ENCODE data around the gene NAA80. TPM values are rescaled to one million over a fixed set of nuclear protein-coding genes. Genes with fewer than 3 reads are reported as not detected.

The NAA80 gene
- polyA plus RNA-seq, 3 donors: 2.3 to 21.3 (median 4.6) TPM

DNA sequence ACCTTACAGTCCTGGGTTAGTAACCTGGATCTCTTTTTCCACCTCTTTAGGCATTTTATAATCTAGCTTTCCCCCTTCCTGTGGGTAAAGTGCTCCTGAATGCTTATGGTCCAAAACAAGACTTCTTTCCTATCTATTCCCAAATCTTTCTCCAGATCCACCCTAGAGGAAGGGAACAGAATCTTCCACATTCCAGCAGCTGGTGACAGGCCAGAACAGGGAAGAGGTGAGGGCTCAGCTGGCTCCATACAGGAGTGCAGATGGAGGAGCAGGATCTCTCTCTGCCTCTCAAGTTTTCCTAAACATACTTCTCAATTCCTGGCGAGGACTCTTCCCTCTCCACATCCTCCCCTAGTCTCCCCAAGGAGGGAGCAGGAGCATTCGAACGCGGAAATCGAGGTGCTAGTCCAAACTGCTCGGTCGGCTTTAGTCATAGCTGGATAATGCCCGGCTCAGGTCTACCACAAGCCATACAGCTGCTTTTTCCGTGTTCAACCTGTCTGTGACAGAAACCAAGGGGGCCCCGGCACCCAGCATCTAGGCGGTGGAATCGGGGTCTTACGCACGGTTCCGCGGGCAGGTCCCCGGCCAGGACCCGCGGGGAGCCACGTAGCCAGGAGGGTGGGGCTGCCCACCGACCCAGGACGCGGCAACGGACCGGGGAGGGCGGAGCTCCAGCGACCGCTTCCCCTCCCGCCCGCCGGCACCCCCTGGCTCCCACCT, 37.4 kb upstream of the NAA80 start:
- Histone ChIP-seq H3K9ac (ENCODE audit: insufficient read depth, low read length, poor library complexity, severe bottlenecking) (peak overlapping the region; percentile 94), H3K9me3 (replicated peaks in 1 of 2; ENCODE audit: control insufficient read depth in 1 of 2, insufficient read depth in 1 of 2, low read length in 2 of 2) (no peaks in the 10 kb centered on the region), H3K27ac (ENCODE audit: low read depth in 1 of 2, low read length in 2 of 2) (peak overlapping the region; percentile 84 to 98), H3K4me3 (replicated peaks in 1 of 3; ENCODE audit: low read depth in 2 of 3, low read length in 3 of 3) (peak overlapping the region; percentile 50 to 94 (median 50)), H3K27me3 (ENCODE audit: control insufficient read depth in 2 of 2, insufficient read depth in 2 of 2, low read length in 2 of 2) (no peaks in the 10 kb centered on the region), H2AFZ (ENCODE audit: insufficient read depth, low read depth, low read length, poor library complexity, severe bottlenecking) (peak overlapping the region; percentile 62), H3K36me3 (replicated peaks in 1 of 2; ENCODE audit: control insufficient read depth in 1 of 2, insufficient read depth in 2 of 2, low read length in 2 of 2) (peaks cover 21 to 47% of the 10 kb centered on the region in 2 donors), H3K4me1 (ENCODE audit: control insufficient read depth in 1 of 2, insufficient read depth in 2 of 2, low read length in 2 of 2) (peaks cover 64 to 69% of the 10 kb centered on the region in 2 donors), H3K79me2 (ENCODE audit: insufficient read depth, low read length) (peaks cover 97% of the 10 kb centered on the region), H4K20me1 (ENCODE audit: insufficient read depth, low read length) (peaks cover 56% of the 10 kb centered on the region), H3K4me2 (replicated peaks; ENCODE audit: extremely low read depth, low read length, poor library complexity, severe bottlenecking) (peak overlapping the region; percentile 95)
- no peak for DNase-seq
- Mint-ChIP-seq H3K27ac (peak overlapping the region; percentile 90 to 99 (median 95)), H3K4me3 (peak overlapping the region; percentile 79 to 96), H3K36me3 (peaks cover 28 to 52% of the 10 kb centered on the region in 2 donors), H3K27me3 (ENCODE audit: low read depth in 3 of 3) (no peaks in the 10 kb centered on the region), H3K9me3 (no peaks in the 10 kb centered on the region), H3K4me1 (peaks cover 55% of the 10 kb centered on the region)
- 6% methylated on average over 31 of the region's 31 CpGs for WGBS (ENCODE audit: insufficient coverage)
- intact Hi-C loops (cut with micrococcal nuclease): loop anchor here (5.0 kb wide), 1 partner anchor 39 kb away; the partner anchor contains the start of genes HYAL3 (in 2 of the 2) and NAA80 (in 2 of the 2)
- TF ChIP-seq, protein P1, sequence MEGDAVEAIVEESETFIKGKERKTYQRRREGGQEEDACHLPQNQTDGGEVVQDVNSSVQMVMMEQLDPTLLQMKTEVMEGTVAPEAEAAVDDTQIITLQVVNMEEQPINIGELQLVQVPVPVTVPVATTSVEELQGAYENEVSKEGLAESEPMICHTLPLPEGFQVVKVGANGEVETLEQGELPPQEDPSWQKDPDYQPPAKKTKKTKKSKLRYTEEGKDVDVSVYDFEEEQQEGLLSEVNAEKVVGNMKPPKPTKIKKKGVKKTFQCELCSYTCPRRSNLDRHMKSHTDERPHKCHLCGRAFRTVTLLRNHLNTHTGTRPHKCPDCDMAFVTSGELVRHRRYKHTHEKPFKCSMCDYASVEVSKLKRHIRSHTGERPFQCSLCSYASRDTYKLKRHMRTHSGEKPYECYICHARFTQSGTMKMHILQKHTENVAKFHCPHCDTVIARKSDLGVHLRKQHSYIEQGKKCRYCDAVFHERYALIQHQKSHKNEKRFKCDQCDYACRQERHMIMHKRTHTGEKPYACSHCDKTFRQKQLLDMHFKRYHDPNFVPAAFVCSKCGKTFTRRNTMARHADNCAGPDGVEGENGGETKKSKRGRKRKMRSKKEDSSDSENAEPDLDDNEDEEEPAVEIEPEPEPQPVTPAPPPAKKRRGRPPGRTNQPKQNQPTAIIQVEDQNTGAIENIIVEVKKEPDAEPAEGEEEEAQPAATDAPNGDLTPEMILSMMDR (IDR thresholded peaks at IDR 0.05): no peak

DNA sequence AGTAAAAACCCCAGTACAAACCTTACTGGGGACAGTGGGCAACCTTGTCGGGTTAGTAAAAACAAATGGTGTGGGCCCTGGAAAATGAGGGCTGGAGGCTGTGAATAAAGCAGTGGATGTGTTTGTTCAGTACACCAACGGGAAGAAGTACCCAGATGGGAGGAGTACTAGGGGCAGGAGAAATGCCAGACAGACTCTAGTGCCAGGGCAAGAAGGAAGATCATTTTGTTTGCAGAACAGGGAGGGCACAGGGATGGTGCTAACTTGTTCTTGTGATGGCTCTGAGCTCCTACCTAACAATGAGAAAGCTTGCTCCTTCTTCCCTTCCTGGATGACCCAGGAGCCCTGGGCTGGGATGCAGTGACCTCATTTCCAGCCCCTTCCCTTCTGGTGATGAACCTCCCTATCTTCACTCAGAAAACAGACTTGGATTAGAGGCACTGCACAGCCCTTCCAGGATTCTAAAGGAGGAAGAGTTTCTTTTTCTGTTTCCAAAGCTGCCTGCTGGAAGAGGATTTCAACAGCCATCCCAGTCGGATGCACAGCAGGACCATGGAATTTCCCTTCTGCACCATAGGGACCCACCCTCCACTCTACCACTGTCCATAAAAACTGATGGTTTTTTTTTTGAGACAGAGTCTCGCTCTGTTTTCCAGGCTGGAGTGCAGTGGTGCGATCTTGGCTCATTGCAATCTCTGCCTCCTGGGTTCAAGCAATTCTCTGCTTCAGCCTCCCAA, 35.3 kb upstream of the NAA80 start:
- H3K27me3 ChIP-seq (ENCODE audit: control insufficient read depth in 2 of 2, insufficient read depth in 2 of 2, low read length in 2 of 2): no peaks in the 10 kb centered on the region
- Mint-ChIP-seq H3K36me3 (peaks cover 50 to 73% of the 10 kb centered on the region in 2 donors), H3K27me3 (ENCODE audit: low read depth in 3 of 3) (peaks cover 0 to under 1% (median 0%) of the 10 kb centered on the region in 3 donors), H3K27ac (peak overlapping the region; percentile 26 to 86 (median 80)), H3K9me3 (no peaks in the 10 kb centered on the region), H3K4me3 (no peak overlapping the region), H3K4me1 (peaks cover 41% of the 10 kb centered on the region)
- H3K9ac ChIP-seq (ENCODE audit: insufficient read depth, low read length, poor library complexity, severe bottlenecking): no peak overlapping the region
- no peak overlapping the region for H3K4me2 ChIP-seq (replicated peaks; ENCODE audit: extremely low read depth, low read length, poor library complexity, severe bottlenecking)
- no peak overlapping the region for H3K4me3 ChIP-seq (replicated peaks in 1 of 3; ENCODE audit: low read depth in 2 of 3, low read length in 3 of 3)
- TF ChIP-seq, protein P1 (IDR thresholded peaks at IDR 0.05): no peak
- H2AFZ ChIP-seq (ENCODE audit: insufficient read depth, low read depth, low read length, poor library complexity, severe bottlenecking): no peak overlapping the region
- peaks cover 78% of the 10 kb centered on the region for H4K20me1 ChIP-seq (ENCODE audit: insufficient read depth, low read length)
- WGBS (ENCODE audit: insufficient coverage): 84% methylated on average over 4 of the region's 5 CpGs
- no peaks in the 10 kb centered on the region for H3K9me3 ChIP-seq (replicated peaks in 1 of 2; ENCODE audit: control insufficient read depth in 1 of 2, insufficient read depth in 1 of 2, low read length in 2 of 2)
- H3K79me2 ChIP-seq (ENCODE audit: insufficient read depth, low read length): peaks cover 93% of the 10 kb centered on the region
- peaks cover 42 to 68% of the 10 kb centered on the region in 2 donors for H3K36me3 ChIP-seq (replicated peaks in 1 of 2; ENCODE audit: control insufficient read depth in 1 of 2, insufficient read depth in 2 of 2, low read length in 2 of 2)
- no peak for DNase-seq
- peak overlapping the region; percentile 39 to 84 for H3K27ac ChIP-seq (ENCODE audit: low read depth in 1 of 2, low read length in 2 of 2)
- intact Hi-C loops (cut with micrococcal nuclease): loop anchor here (5.0 kb wide), 1 partner anchor 37 kb away; the partner anchor contains the start of genes HYAL3 (in 2 of the 2) and NAA80 (in 2 of the 2)
- peaks cover 48% of the 10 kb centered on the region in 2 donors for H3K4me1 ChIP-seq (ENCODE audit: control insufficient read depth in 1 of 2, insufficient read depth in 2 of 2, low read length in 2 of 2)
